B cell (primary cell): ENCODE results near the gene EXOSC6.
"Not testable (repeated sequence)": the region's sequence is repeated elsewhere in the genome, so short reads cannot be mapped to it uniquely, and the experiment has no call there.

Experiments
- CTCF ChIP-seq: fragments of 200-600 bp; IDR thresholded peaks from one replicate; pipeline ENCODE4 v1.8.0; 2022; ENCODE audit warnings: antibody characterized with exemption, mild to moderate bottlenecking
- EZH2 ChIP-seq: IDR thresholded peaks from 2 replicates; pipeline ENCODE4 v1.6.1; 2012; ENCODE audit warnings: borderline replicate concordance, low read depth, mild to moderate bottlenecking, moderate library complexity, low read length; ENCODE audit not compliant: insufficient read depth, poor library complexity, severe bottlenecking

DNA sequence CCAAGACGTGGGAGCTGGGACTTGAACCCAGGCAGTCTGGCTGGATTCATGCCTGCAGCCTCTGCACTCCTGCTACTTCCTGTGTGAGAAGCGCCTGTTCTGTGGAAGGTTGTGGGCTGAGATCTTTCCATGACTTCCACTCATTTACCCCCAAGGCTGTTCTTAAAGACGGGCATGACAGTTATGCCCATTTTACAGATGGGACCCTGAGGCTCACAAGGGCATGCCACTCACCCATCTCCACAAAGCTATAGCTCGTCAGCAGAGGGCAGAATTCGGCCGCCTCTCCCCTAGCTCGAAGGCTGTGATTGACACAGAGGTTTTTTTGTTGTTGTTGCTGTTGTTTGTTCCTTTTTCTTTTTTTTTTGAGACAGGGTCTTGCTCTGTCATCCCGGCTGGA, 51.7 kb downstream of the EXOSC6 start:
- not testable (repeated sequence) for TF ChIP-seq CTCF, EZH2
